Middle frontal gyrus (tissue), 1 donor: ENCODE data around the gene TFAP2E.

Source experiments
- DNase-seq: peaks from one replicate; pipeline ENCODE4 v3.0.0-alpha.2; 2015; ENCODE audit warnings: low spot score; ENCODE audit errors: extremely low spot score

Gene TFAP2E

DNA sequence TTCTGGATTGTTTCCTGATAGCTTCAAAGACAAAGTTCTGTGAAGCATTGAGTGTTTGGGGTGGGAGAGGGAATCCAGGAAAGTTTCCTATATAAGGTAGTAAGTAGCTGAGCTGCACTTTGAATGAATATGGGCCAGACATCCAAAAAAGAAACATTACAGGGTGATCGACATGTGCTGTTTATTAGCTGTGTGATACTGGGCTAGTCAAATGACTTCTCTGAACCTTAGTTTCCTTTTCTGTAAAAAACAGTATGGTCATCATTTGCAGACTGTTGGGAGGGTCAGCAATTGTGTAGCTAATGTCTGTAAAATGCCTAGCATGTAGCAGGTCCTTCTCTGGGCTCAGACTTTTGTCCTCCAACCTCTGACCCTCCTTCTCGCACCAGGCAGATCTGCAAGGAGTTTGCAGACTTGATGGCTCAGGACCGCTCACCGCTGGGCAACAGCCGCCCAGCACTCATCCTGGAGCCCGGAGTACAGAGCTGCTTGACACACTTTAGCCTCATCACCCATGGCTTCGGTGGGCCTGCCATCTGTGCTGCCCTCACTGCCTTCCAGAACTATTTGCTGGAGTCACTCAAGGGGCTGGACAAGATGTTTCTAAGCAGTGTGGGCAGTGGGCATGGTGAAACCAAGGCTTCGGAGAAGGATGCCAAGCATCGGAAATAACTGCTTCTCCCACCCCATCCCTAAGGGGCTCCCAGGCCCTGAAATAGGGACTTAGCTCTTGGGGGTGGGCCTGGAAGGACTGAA, 21.1 kb downstream of the TFAP2E start:
- no peak for DNase-seq

- no peak for DNase-seq
These were observed 22.6 kb downstream of the TFAP2E start for GRCh38 chr1:35595684-35596083.

- no peak for DNase-seq
These were observed 24.8 kb downstream of the TFAP2E start for GRCh38 chr1:35597870-35598269.

DNA sequence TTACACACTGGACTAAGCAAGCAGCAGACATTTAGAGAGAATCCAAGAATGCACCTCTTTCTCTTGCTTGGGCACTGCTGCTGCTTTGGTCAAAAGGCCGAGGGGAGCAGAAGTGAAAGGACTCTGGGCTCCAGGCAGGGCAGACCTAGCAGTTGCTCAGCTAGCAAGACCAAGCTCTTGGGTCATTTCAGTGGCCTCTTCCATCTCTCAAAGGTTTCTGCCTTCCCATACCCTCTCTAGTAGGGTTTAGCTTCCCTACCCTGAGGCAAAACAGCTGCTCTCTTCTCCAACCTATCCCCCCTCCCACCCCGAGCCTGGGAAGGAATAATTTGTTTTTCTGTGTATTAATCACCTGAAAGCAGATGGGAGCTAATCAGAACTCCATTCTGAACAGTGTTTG, 25.8 kb downstream of the TFAP2E start:
- DNase-seq, result no peak

DNA sequence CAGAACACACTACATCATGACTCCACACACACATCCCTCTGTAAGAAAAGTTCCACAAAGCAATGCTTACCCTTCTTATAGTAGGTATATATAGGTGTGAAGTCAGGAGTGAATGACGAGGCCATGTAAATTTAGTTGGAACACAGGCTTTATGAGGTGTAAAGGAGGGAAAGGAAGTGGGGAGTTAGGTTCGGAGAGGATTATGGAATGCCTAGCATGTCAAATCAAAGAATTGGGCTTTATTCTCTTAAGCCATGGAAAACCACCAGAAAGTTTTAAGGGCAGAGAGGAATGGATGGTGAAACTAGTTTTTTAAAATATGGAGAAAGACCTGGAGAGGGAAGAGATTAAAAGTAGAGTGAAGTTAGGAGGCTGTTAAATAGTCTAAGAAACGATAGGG, 26.3 kb downstream of the TFAP2E start:
- DNase-seq, result no peak

GRCh38 chr1:35600593-35600992, 27.5 kb downstream of the TFAP2E start:
- DNase-seq, result no peak

DNA sequence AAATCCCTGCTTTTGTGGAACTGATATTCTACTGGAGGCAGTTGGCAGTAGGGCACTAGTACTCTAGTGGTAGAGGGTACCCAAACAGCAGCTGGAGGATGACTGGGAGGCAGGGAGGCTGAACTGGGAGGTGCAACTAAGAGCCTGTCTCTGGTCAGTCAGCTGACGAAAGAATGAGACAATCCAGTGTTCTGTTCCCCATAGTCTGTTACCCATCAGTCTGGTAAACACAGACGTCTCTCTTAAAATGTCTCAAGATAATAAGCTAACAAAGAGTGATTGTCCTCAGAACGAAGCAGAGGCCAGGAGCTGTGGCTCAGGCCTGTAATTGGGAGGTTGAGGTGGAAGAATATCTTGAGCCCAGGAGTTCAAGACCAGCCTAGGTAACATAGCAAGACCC, 30.4 kb downstream of the TFAP2E start:
- DNase-seq, result no peak

- no peak for DNase-seq
These were observed 30.8 kb downstream of the TFAP2E start for GRCh38 chr1:35603941-35604340.

- DNase-seq, result no peak
These were observed 32.2 kb downstream of the TFAP2E start for GRCh38 chr1:35605071-35605866.

GRCh38 chr1:35605867-35606182, 32.7 kb downstream of the TFAP2E start:
- no peak for DNase-seq

GRCh38 chr1:35611655-35612054, 38.5 kb downstream of the TFAP2E start:
- DNase-seq, result no peak

- DNase-seq, result no peak
These were observed 42.3 kb downstream of the TFAP2E start for GRCh38 chr1:35615440-35615839.

DNA sequence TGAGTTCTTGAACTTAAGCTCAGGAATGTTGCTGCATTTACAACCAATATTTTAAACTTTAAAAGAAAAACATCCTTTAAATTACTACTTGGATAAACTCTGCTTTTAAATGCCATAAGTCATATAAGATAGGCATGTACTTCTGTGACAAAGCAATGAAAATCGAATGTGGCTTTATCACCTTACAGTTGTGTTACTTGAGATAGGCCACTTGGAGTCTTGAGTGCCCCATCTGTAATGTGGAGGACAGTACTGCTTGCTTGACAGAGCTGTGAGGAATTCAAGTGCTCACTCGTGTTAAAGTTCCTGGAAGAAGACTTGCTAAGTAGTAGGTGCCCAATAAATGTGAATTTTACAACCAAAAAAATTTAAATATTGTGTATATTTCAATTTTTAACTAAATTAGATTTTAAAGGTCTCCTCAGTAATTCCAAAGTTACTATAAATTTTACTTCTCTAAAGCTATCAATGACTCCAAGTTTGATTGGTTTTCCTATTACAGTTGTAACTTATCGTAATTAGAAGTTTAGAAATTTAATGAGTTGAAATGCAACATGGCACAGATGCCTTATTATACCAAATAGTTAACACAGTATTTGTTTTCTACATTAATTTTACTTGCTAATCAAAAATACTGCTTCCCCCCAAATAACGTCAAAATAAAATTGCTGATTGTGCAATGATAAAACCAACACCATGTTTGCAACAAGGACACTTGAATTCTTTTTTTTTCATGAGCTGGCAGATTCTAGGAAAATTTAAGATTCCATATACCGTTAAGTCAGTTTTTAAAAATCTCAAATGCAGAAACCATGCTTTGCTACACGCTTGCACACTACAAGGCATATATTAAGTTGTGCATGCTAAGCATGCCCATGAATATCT, 46.4 kb downstream of the TFAP2E start:
- DNase-seq, result no peak

DNA sequence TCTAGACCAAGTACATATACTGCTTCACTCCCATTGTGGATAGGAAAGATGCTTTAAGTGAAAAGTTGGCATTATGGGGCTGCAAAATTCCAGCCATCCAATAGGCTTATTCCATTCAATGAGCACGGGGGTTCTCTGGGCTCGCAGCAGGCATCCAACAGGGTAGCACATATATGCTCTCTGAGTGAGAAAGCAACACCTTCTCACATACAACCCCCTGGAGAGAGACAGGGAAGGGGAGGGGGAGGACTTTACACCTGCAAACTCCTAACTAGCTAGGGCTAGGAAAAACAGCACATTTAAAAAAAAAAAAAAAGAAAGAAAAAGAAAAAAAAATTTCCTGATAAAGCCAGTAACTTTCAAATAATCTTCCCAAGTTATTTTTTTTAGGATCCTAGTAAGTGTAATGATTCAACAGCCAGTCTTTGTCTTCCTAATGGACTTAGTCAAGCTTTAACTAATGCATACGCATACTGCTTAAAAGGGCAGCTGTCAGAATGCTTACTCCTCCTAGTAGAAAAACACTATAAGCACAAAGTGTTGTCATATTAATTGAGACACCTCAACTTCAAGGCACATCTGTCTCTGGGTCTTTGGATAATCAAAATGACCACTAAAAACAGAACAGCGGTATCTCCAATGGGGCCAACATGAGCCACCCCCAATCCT, 49.5 kb downstream of the TFAP2E start:
- DNase-seq, result no peak

GRCh38 chr1:35623832-35624231, 50.7 kb downstream of the TFAP2E start:
- no peak for DNase-seq

- DNase-seq, result no peak
These were observed 55.9 kb downstream of the TFAP2E start for GRCh38 chr1:35629051-35629450.

DNA sequence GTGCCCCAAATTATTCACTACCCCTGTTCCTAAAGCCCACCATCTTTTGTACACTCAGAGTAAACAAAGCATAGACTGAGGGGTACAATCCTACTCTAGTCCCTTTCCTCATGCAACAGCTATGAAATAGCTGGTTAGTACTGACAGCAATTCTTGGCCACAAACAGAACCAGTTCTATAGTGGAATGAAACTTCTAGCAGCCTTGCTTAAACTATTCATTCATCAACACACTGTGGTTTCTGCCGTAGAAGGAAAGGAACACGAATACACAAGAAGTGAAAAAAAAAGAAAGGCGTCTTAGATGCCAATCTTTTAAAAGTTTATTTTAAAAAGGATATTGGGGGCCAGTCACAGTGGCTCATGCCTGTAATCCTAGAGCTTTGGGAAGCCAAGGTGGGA, 58.3 kb downstream of the TFAP2E start:
- DNase-seq, result no peak

GRCh38 chr1:35633547-35633946, 60.4 kb downstream of the TFAP2E start:
- no peak for DNase-seq

DNA sequence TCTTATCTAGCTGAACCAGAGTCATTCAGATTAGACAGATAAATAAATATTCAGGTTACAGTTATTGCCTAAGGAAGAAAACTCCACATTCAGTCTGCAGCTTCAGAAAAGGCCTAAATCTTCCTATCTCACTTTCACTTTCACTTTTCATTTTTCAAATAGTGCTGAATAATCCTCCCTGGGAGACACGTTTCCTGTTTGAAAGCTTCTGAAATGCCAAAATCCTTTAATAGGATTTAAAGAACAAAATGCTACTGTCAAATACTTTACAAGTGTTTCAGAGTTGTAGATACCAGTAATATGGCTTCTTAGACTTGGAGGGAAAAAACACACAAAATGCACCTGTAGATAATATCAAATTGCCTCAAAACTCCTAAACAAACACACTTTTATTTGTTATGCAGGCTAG, 64.3 kb downstream of the TFAP2E start:
- DNase-seq, result no peak

DNA sequence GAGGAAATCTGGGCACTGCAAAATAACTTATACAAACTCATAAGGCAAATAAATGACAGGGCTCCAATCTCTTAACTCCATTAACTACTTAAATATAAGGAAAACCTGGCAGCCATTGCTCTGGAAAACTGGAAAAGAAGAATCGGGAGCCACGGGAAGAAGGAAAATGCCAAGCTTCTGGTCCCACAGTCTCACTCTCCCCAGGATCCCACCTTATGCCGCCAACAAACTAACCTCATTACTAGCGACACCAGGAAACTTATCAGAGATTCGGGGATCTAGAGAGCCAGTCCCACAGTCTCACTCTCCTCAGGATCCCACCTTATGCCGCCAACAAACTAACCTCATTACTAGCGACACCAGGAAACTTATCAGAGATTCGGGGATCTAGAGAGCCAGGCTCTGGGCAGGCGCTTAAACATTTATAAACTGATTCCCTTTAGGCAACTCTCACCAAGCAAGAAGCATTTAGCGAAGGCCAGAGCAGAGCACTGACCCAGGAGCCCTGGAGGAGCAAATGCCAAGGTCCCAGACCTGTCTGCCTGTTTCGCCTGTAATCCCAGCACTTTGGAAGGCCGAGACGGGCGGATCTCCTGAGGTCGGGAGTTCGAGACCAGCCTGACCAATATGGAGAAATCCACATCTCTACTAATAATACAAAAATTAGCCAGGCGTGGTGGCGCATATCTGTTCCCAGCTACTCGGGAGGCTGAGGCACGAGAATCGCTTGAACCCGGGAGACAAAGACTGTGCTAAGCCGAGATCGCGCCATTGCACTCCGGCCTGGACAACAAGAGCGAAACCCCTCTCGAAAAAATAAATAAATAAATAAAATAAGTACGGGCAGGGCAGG, 67.5 kb downstream of the TFAP2E start:
- no peak for DNase-seq
